K562 (cell line): ENCODE measurements around the gene TRAK1. TPM values are rescaled to one million over a fixed set of nuclear protein-coding genes. Genes with fewer than 3 reads are reported as not detected.
A peak's percentile ranks its signal among the peaks of the same experiment; 100 is the strongest.

Source experiments
- ATAC-seq: fragments of 200-7000 bp; cut with Tn5 transposase; 3 replicates; pipeline ENCODE4 v1.9.1; 2020; ENCODE audit warnings: moderate library complexity
- BruUV-seq: library from RNA; stranded (reverse); fragments of 400-500 nt; replicated peaks from 2 replicates; lab custom pipeline; 2021; lab: Mats Ljungman, UMichigan
- CTCF ChIA-PET: fragments of 300-600 bp; formaldehyde crosslinking; extraction: SDS; loops from one replicate; lab custom pipeline; 2021; ENCODE audit warnings: low intra/inter-chr PET ratio; lab: Yijun Ruan, JAX
- POLR2A ChIA-PET: fragments of 300-600, 350-650 bp; sonication (Branson Sonifier 250); formaldehyde crosslinking; extraction: SDS; loops from one replicate; lab custom pipeline; 2021; ENCODE audit warnings: antibody characterized with exemption, inconsistent platforms; lab: Yijun Ruan, JAX
- DNase-seq, 4 experiments: peaks; one replicate each; pipeline versions ENCODE4 v3.0.0 to v3.0.0-alpha.2; 2011 to 2018; ENCODE audit warnings: low spot score in 3 of 4, mixed read lengths in 3 of 4; ENCODE audit errors: extremely low read depth in 1 of 4
- FAIRE-seq: peaks from 2 replicates; lab custom pipeline; 2011; peaks lifted over from hg19 to GRCh38; lab: Jason Lieb, UNC
- H2AFZ ChIP-seq: 2 replicates; pipeline ENCODE4 v1.6.0; 2011; ENCODE audit warnings: low read depth, low read length, control low read depth, inconsistent platforms
- H3K27ac ChIP-seq: fragments of 200-600 bp; 3 replicates; pipeline ENCODE4 v1.8.0; 2011; ENCODE audit warnings: low read depth, mild to moderate bottlenecking, control low read depth, inconsistent platforms, low read length, moderate library complexity, mixed read lengths; ENCODE audit errors: extremely low read depth
- H3K27me3 ChIP-seq, 2 experiments: fragments of 300-600 bp in 1 of 2; 2 replicates in 1 of 2; 3 replicates in 1 of 2; pipeline versions ENCODE4 v1.6.0 to v1.8.0; 2011; ENCODE audit warnings: inconsistent platforms in 2 of 2, low read length in 2 of 2, mild to moderate bottlenecking in 1 of 2, mixed read lengths in 1 of 2, moderate library complexity in 1 of 2; ENCODE audit not compliant: control insufficient read depth in 2 of 2, insufficient read depth in 2 of 2
- H3K36me3 ChIP-seq: fragments of 300-600 bp; 3 replicates; pipeline ENCODE4 v1.8.0; 2011; ENCODE audit warnings: mild to moderate bottlenecking, low read length, inconsistent platforms; ENCODE audit not compliant: control insufficient read depth, insufficient read depth
- H3K4me1 ChIP-seq, 2 experiments: fragments of 200-600 bp in 1 of 2; replicated peaks in 1 of 2; 2 replicates in 1 of 2; 3 replicates in 1 of 2; pipeline versions ENCODE4 v1.5.1 to v1.8.0; 2011; ENCODE audit warnings: inconsistent platforms in 2 of 2, low read length in 2 of 2, mild to moderate bottlenecking in 1 of 2, mixed read lengths in 1 of 2, moderate library complexity in 1 of 2; ENCODE audit not compliant: control insufficient read depth in 2 of 2, insufficient read depth in 2 of 2
- H3K4me2 ChIP-seq: 2 replicates; pipeline ENCODE4 v1.6.1; 2011; ENCODE audit warnings: low read length, control low read depth, inconsistent platforms, mixed read lengths; ENCODE audit not compliant: insufficient read depth
- H3K4me3 ChIP-seq: fragments of 200-600 bp; sonication (generic), shearing (Covaris generic); 2 replicates; pipeline ENCODE4 v1.5.1; 2016; ENCODE audit warnings: control low read depth, inconsistent platforms
- H3K79me2 ChIP-seq: fragments of 200-600 bp; 3 replicates; pipeline ENCODE4 v1.8.0; 2011; ENCODE audit warnings: low read length, inconsistent platforms; ENCODE audit not compliant: control insufficient read depth, insufficient read depth
- H3K9ac ChIP-seq, 2 experiments: 2 replicates each; pipeline versions ENCODE4 v1.6.0 to v1.6.1; 2011; ENCODE audit warnings: low read depth in 2 of 2, low read length in 2 of 2, control low read depth in 1 of 2, inconsistent platforms in 1 of 2, mild to moderate bottlenecking in 1 of 2, mixed read lengths in 1 of 2; ENCODE audit not compliant: insufficient read depth in 1 of 2
- H3K9me1 ChIP-seq: one replicate; pipeline ENCODE4 v1.6.0; 2011; ENCODE audit warnings: inconsistent platforms, mild to moderate bottlenecking, low read length, moderate library complexity; ENCODE audit not compliant: control insufficient read depth, insufficient read depth
- H3K9me3 ChIP-seq: replicated peaks from 2 replicates; pipeline ENCODE4 v1.5.1; 2011; ENCODE audit warnings: low read depth, low read length, inconsistent platforms; ENCODE audit not compliant: control insufficient read depth, insufficient read depth
- H4K20me1 ChIP-seq: replicated peaks from 2 replicates; pipeline ENCODE4 v1.6.1; 2011; ENCODE audit warnings: low read length, inconsistent platforms, mixed read lengths; ENCODE audit not compliant: control insufficient read depth, insufficient read depth
- ARHGAP35 ChIP-seq: fragments of 450-650 bp; IDR thresholded peaks from 2 replicates; pipeline ENCODE4 v1.6.1; 2018; ENCODE audit not compliant: partially characterized antibody
- NR0B1 ChIP-seq: fragments of 450-650 bp; IDR thresholded peaks from one replicate; pipeline ENCODE4 v1.6.1; 2018; ENCODE audit warnings: mild to moderate bottlenecking, moderate library complexity; ENCODE audit not compliant: partially characterized antibody
- PRDM10 ChIP-seq: fragments of 450-650 bp; IDR thresholded peaks from 2 replicates; pipeline ENCODE4 v1.6.1; 2018; ENCODE audit not compliant: partially characterized antibody
- SIN3B ChIP-seq: fragments of 450-650 bp; IDR thresholded peaks from 2 replicates; pipeline ENCODE4 v1.6.1; 2017; ENCODE audit warnings: low read depth, mild to moderate bottlenecking, moderate library complexity
- TEAD4 ChIP-seq, 2 experiments: sonication (generic) in 1 of 2; formaldehyde crosslinking in 1 of 2; IDR thresholded peaks; 2 replicates each; pipeline versions ENCODE4 v1.6.1 to v1.8.0; 2012 to 2022; ENCODE audit warnings: borderline replicate concordance in 1 of 2, inconsistent platforms in 1 of 2, low read length in 1 of 2, mild to moderate bottlenecking in 1 of 2, missing genetic modification reagents in 1 of 2
- ZNF316 ChIP-seq: fragments of 450-650 bp; IDR thresholded peaks from 2 replicates; pipeline ENCODE4 v1.6.1; 2016
- ZNF512 ChIP-seq: IDR thresholded peaks from 2 replicates; pipeline ENCODE4 v1.6.1; 2016; ENCODE audit warnings: missing genetic modification characterization, missing compliant biosample characterization
- WGBS: fragments of 100-300 bp; shearing (Covaris generic); methylation state at CpG from one replicate; pipeline ENCODE4 v1.1.6; 2016; ENCODE audit warnings: low coverage, mixed read lengths; ENCODE audit not compliant: insufficient coverage; ENCODE audit errors: missing lambda C conversion rate; 5-methylcytosine and 5-hydroxymethylcytosine counted together
- in situ Hi-C: fragments of 300-500 bp; cut with MboI; formaldehyde crosslinking; loops from 4 replicates; pipeline ENCODE4 v1.15.0; 2018; ENCODE audit warnings: inconsistent platforms, mixed read lengths
- intact Hi-C: fragments of 100-400 bp; cut with micrococcal nuclease; formaldehyde crosslinking; loops from 2 replicates; pipeline ENCODE4 v1.14.2; 2022
- polyA plus RNA-seq, 8 experiments: library from polyadenylated mRNA; depleted of rRNA in 4 of 8; stranded (reverse) in 5 of 8; unstranded in 3 of 8; fragments of >200 nt; fragmentation: Nextera tagmentation in 2 of 8; fragmentation: Illumina TruSeq in 1 of 8; extraction: Ambion mirVana in 2 of 8; extraction: Trizol in 1 of 8; gene quantifications; 2 replicates each; pipeline versions ENCODE4 v1.2.1 to v1.2.3, GENCODE V29; 2011 to 2014; ENCODE audit warnings: inconsistent platforms in 1 of 8, missing spikeins in 1 of 8
- total RNA-seq, 7 experiments: library from RNA; depleted of rRNA in 6 of 7; stranded (reverse); fragments of >200 nt in 6 of 7; fragmentation: Illumina TruSeq in 2 of 7; extraction: Trizol in 2 of 7; gene quantifications; 2 replicates each; pipeline versions ENCODE4 v1.2.1 to v1.2.3, GENCODE V29; 2011 to 2021; ENCODE audit warnings: low replicate concordance in 1 of 7

The TRAK1 gene
- total and polyA plus RNA-seq, 9 of the 15 experiments (the other 6 are each of a cell fraction or from before 2014, with no cell fraction given): 5.3 to 28.5 (median 17.5) TPM

GRCh38 chr3:42061713-42062380 lies 29.3 kb upstream of the TRAK1 start (continued):
- TF ChIP-seq NR0B1 (no peak), SIN3B (no peak)

- CTCF ChIA-PET: no interaction called here
- BruUV-seq: no TSS peak
- Histone ChIP-seq H2AFZ (no peak overlapping the region), H3K27ac (no peak overlapping the region), H3K9me3 (no peaks in the 10 kb centered on the region), H4K20me1 (peaks cover 7% of the 10 kb centered on the region), H3K79me2 (peaks cover 3% of the 10 kb centered on the region; the same call in 1 of the 3 replicates), H3K9me1 (peaks cover 5% of the 10 kb centered on the region), H3K27me3 (no peaks in the 10 kb centered on the region), H3K4me2 (no peak overlapping the region), H3K36me3 (no peaks in the 10 kb centered on the region), H3K9ac (no peak overlapping the region), H3K4me3 (no peak overlapping the region), H3K4me1 (no peaks in the 10 kb centered on the region; a peak in 1 of 5 replicates)
- in situ Hi-C loops: no loop called here
- 86% methylated on average over 1 of the region's 1 CpG for WGBS
- intact Hi-C loops: no loop called here
- POLR2A ChIA-PET: no interaction called here
- no peak for ATAC-seq
- no peak for DNase-seq
- no peak for TF ChIP-seq PRDM10
- TF ChIP-seq ARHGAP35: no peak
- no peak for TF ChIP-seq TEAD4 (IDR thresholded peaks at IDR 0.05; ENCODE audit: low read length)
- TF ChIP-seq TEAD4 (CRISPR knock-in tag; IDR thresholded peaks at IDR 0.05; ENCODE audit: borderline replicate concordance): no peak
- peak; percentile 43; the same call in 1 of the 2 replicates for TF ChIP-seq ZNF316
- TF ChIP-seq ZNF512: no peak
- FAIRE-seq: no peak
Observed at GRCh38 chr3:42062464-42062863, 28.7 kb upstream of the TRAK1 start.
